ENCODE measurements around the gene ADAMTS18.

Gene ADAMTS18

DNA sequence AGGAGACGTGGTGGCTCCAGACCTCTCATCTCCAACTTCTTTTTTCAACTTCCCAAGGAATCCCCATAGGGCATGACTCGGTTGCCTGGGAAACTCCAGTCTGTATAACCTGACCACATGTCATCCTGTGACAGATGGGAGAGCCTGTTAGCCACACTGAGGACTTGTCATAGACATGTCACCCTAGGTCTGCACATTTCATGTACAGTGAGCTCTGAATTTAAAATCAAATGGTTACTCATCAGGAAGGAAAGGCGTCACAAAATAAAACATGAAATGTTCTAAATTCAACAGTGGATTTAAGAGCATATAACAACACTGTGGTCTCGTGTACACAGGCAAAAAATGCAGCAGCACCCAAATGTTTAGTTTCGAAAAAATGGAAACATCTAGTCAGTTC is 22.2 kb upstream of the ADAMTS18 start:
- no peak overlapping the region for H3K9ac ChIP-seq (ENCODE audit: low read depth, low read length)
- no peaks in the 10 kb centered on the region for H3K4me1 ChIP-seq (ENCODE audit: control insufficient read depth, insufficient read depth, low read length)
- H3K4me3 ChIP-seq (ENCODE audit: low read length) = no peak overlapping the region
- no peaks in the 10 kb centered on the region for H3K9me3 ChIP-seq (replicated peaks; ENCODE audit: low read length)
- H3K36me3 ChIP-seq (ENCODE audit: insufficient read depth, low read length) = no peaks in the 10 kb centered on the region
- H3K4me2 ChIP-seq (ENCODE audit: low read length) = no peak overlapping the region
- H3K27me3 ChIP-seq (ENCODE audit: control insufficient read depth, insufficient read depth, low read length) = no peaks in the 10 kb centered on the region

DNA sequence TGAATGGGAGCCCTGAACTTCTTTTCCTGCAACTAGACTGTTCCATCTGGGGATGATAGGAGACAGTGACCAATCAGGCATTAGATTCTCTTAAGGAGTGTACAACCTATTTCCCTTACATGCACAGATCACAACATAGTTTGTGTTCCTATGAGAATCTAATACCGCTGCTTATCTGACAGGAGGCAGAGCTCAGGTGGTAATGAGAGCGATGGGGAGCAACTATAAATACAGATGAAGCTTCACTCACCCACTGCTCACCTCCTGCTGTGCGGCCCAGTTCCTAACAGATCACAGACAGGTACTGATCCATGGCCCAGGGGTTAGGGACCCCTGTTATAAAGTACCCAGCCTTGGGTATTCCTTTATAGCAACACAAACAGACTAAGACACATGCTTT is 17.4 kb upstream of the ADAMTS18 start:
- no peaks in the 10 kb centered on the region for H3K4me1 ChIP-seq (ENCODE audit: control insufficient read depth, insufficient read depth, low read length)

DNA sequence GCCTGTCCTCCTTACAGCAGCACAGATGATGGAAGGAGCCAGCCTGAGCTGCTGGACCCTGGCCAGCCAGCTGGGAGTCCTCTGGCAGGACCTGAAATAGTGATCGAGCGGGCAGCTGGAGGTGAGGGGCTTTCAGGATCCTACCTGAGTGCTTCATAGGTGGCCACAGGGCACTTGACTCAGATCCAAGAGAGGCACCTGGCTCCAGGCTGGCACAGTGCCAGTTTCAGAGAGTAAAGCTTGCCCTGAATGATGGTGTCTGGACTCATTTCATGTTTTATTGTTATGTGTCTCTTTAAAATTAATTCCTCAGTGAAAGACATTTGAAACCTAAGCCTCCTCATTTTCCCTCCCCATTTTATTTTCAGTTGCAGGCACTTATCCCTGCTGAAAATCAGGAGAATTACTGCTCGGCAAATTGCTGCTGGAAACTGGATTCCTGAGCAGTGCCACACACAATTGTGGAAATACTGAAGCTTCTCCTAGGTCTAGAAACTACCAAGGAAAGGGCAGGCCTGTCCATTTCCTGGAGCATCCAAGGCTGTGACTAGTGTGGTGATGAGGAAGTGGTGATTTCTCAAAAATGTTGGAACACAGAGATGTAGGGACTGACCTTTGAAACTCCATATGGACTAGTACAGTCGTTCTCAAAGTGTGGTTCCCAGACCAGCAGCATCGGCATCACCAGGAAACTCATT is 16.1 kb upstream of the ADAMTS18 start:
- Histone ChIP-seq H3K4me3 (ENCODE audit: low read length) (no peak overlapping the region), H3K27me3 (ENCODE audit: control insufficient read depth, insufficient read depth, low read length) (no peaks in the 10 kb centered on the region), H3K4me2 (ENCODE audit: low read length) (no peak overlapping the region), H3K4me1 (ENCODE audit: control insufficient read depth, insufficient read depth, low read length) (no peaks in the 10 kb centered on the region), H3K9ac (ENCODE audit: low read depth, low read length) (no peak overlapping the region), H3K9me3 (replicated peaks; ENCODE audit: low read length) (no peaks in the 10 kb centered on the region), H3K36me3 (ENCODE audit: insufficient read depth, low read length) (no peaks in the 10 kb centered on the region)

More for the DNA sequence above, 17.4 kb upstream of the ADAMTS18 start:
- no peaks in the 10 kb centered on the region for H3K27me3 ChIP-seq (ENCODE audit: control insufficient read depth, insufficient read depth, low read length)
- H3K4me2 ChIP-seq (ENCODE audit: low read length) = no peak overlapping the region
- no peak overlapping the region for H3K4me3 ChIP-seq (ENCODE audit: low read length)
- H3K36me3 ChIP-seq (ENCODE audit: insufficient read depth, low read length) = no peaks in the 10 kb centered on the region
- no peaks in the 10 kb centered on the region for H3K9me3 ChIP-seq (replicated peaks; ENCODE audit: low read length)
- no peak overlapping the region for H3K9ac ChIP-seq (ENCODE audit: low read depth, low read length)

DNA sequence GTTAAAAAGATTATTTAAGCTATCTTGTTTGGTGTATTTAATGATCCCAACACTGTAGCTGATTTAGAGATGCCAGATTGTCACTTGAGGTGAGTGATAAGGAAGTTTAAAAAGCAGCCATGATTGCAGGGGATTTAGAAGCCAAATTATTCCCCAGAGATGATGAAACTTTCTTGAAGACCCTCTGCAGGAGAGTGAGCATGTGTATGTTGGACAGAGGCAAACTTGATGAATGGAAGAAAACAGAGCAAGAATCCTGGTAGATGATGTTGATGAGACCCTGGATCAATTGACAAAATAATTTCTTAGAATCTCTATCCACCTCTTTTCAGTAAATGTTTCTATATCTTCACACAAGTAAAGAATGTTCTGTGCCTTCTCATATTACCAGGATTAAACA is 14.4 kb upstream of the ADAMTS18 start:
- no peak overlapping the region for H3K9ac ChIP-seq (ENCODE audit: low read depth, low read length)
- H3K27me3 ChIP-seq (ENCODE audit: control insufficient read depth, insufficient read depth, low read length) = peaks cover under 1% of the 10 kb centered on the region
- H3K4me3 ChIP-seq (ENCODE audit: low read length) = no peak overlapping the region
- H3K4me2 ChIP-seq (ENCODE audit: low read length) = no peak overlapping the region
- H3K9me3 ChIP-seq (replicated peaks; ENCODE audit: low read length) = no peaks in the 10 kb centered on the region
- H3K4me1 ChIP-seq (ENCODE audit: control insufficient read depth, insufficient read depth, low read length) = no peaks in the 10 kb centered on the region
- no peaks in the 10 kb centered on the region for H3K36me3 ChIP-seq (ENCODE audit: insufficient read depth, low read length)

DNA sequence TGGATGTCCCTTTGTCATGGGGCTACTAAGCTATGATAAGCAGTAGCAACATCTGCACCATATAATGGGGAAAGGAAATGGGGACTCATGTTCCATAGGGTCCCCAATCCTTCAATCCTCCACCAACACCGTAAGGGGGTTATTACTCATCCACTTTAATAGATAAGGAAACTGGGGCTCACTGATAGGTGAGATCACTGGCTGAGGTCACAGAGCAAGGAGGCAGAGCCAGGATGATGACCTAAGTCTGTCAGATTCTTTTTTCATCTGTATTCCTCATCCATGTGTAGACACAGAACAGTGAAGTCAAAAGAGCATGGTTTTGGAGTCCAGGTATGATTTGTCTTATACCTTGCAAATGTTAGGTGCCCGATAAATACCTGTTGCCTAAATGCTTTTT is 10.5 kb upstream of the ADAMTS18 start:
- Histone ChIP-seq H3K4me2 (ENCODE audit: low read length) (no peak overlapping the region), H3K9me3 (replicated peaks; ENCODE audit: low read length) (no peaks in the 10 kb centered on the region), H3K4me1 (ENCODE audit: control insufficient read depth, insufficient read depth, low read length) (no peaks in the 10 kb centered on the region), H3K4me3 (ENCODE audit: low read length) (no peak overlapping the region), H3K9ac (ENCODE audit: low read depth, low read length) (no peak overlapping the region), H3K36me3 (ENCODE audit: insufficient read depth, low read length) (no peaks in the 10 kb centered on the region), H3K27me3 (ENCODE audit: control insufficient read depth, insufficient read depth, low read length) (peaks cover 14% of the 10 kb centered on the region)

DNA sequence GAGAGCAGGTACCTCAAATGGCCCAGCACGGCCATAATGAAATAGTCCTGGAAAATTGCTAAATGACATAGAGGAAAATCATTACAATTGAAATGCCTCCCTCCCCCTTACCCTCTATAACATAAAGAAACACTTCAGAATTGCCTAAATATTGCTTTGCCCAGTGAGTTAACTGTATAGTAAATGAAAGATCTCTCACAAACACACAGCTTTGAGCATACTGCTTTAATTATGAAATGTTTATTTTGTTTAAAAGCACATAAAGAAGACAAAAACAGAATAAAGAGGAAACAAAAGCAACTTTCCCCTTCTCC is 9.3 kb upstream of the ADAMTS18 start:
- peaks cover 23% of the 10 kb centered on the region for H3K27me3 ChIP-seq (ENCODE audit: control insufficient read depth, insufficient read depth, low read length)
- no peak overlapping the region for H3K4me3 ChIP-seq (ENCODE audit: low read length)
- H3K9me3 ChIP-seq (replicated peaks; ENCODE audit: low read length) = no peaks in the 10 kb centered on the region
- no peak overlapping the region for H3K9ac ChIP-seq (ENCODE audit: low read depth, low read length)
- no peaks in the 10 kb centered on the region for H3K36me3 ChIP-seq (ENCODE audit: insufficient read depth, low read length)
- no peak overlapping the region for H3K4me2 ChIP-seq (ENCODE audit: low read length)
- no peaks in the 10 kb centered on the region for H3K4me1 ChIP-seq (ENCODE audit: control insufficient read depth, insufficient read depth, low read length)

DNA sequence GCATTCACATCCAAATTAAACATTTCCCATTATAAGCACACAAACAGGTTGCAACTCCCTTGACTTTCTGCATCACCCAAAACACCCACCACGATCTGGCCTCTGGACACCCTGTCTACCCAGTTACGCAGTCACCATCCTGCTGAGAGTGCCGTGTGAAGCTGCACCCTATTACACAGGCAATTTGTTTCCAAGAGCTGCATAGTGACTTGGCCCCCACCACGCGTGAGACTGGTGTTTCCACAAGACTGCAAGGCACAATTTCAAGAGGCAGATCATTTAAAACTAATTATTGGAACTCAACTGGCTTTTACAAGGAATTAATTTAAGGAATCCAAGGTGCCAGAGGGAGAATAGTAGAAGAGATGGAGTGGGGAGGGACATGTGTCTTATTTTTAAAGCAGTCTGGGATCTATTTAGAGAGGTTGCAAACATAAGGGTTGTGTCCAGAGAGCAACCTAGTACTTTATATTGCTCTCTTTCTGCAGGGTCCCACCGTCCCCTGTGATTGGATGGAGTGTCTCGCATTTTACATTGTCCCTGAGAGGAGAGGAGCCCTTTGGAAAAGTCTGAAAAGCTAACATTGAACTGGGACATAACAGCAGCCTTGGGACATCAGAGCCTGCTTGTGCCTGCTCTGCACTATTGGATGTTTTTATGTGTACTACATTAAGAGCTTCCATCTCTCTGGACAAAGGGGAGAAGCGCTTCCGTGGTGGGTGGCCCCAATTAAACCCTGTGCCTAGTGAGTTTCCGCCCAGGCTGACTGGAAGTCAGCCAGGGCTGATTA is 8.7 kb upstream of the ADAMTS18 start:
- Histone ChIP-seq H3K9ac (ENCODE audit: low read depth, low read length) (no peak overlapping the region), H3K4me3 (ENCODE audit: low read length) (no peak overlapping the region), H3K4me1 (ENCODE audit: control insufficient read depth, insufficient read depth, low read length) (no peaks in the 10 kb centered on the region), H3K36me3 (ENCODE audit: insufficient read depth, low read length) (no peaks in the 10 kb centered on the region), H3K27me3 (ENCODE audit: control insufficient read depth, insufficient read depth, low read length) (peaks cover 27% of the 10 kb centered on the region), H3K9me3 (replicated peaks; ENCODE audit: low read length) (no peaks in the 10 kb centered on the region), H3K4me2 (ENCODE audit: low read length) (no peak overlapping the region)

DNA sequence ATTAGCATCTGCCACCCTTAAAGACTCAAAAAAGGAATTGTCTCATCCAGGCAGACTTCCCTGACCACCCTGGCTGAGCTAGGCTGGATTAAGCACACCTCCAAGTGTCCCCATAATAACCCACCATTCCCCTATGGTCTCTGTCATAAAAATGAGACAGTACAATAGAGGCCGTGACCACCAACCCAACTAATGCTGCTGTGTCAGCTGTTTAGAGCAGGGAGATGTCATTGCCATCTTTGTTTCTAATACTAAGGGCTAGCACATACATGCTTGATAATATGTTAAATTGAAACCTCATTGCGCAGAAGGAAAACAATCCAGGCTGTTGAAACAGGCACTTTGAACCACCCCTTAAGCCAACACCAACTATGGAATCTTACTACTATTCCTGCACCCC is 7.2 kb upstream of the ADAMTS18 start:
- peaks cover 36% of the 10 kb centered on the region for H3K27me3 ChIP-seq (ENCODE audit: control insufficient read depth, insufficient read depth, low read length)
- no peaks in the 10 kb centered on the region for H3K4me1 ChIP-seq (ENCODE audit: control insufficient read depth, insufficient read depth, low read length)
- no peaks in the 10 kb centered on the region for H3K36me3 ChIP-seq (ENCODE audit: insufficient read depth, low read length)
- no peak overlapping the region for H3K9ac ChIP-seq (ENCODE audit: low read depth, low read length)
- H3K4me2 ChIP-seq (ENCODE audit: low read length) = no peak overlapping the region
- no peaks in the 10 kb centered on the region for H3K9me3 ChIP-seq (replicated peaks; ENCODE audit: low read length)
- H3K4me3 ChIP-seq (ENCODE audit: low read length) = no peak overlapping the region

DNA sequence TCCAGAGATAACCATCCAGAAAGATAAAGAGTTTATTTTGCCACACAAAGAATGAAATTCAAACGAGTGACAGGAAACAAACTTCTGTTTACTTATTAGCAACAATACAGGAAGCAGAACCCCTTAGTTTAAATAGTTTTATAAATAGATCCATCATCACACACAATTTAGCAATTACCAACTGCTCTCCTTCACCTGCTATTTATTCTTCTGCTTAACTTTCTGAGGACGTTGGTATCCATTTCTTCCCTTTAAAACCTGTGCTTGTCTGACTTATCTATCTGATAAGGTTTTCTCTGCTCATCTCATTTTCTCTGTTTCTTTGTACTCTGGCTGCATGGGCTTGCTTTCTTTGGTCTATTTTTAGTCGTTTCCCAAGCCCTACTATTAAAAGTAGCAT is 4.3 kb upstream of the ADAMTS18 start:
- H3K4me1 ChIP-seq (ENCODE audit: control insufficient read depth, insufficient read depth, low read length) = no peaks in the 10 kb centered on the region
- no peak overlapping the region for H3K9ac ChIP-seq (ENCODE audit: low read depth, low read length)
- no peaks in the 10 kb centered on the region for H3K9me3 ChIP-seq (replicated peaks; ENCODE audit: low read length)
- H3K36me3 ChIP-seq (ENCODE audit: insufficient read depth, low read length) = no peaks in the 10 kb centered on the region
- no peak overlapping the region for H3K4me3 ChIP-seq (ENCODE audit: low read length)
- H3K27me3 ChIP-seq (ENCODE audit: control insufficient read depth, insufficient read depth, low read length) = peaks cover 60% of the 10 kb centered on the region
- no peak overlapping the region for H3K4me2 ChIP-seq (ENCODE audit: low read length)

DNA sequence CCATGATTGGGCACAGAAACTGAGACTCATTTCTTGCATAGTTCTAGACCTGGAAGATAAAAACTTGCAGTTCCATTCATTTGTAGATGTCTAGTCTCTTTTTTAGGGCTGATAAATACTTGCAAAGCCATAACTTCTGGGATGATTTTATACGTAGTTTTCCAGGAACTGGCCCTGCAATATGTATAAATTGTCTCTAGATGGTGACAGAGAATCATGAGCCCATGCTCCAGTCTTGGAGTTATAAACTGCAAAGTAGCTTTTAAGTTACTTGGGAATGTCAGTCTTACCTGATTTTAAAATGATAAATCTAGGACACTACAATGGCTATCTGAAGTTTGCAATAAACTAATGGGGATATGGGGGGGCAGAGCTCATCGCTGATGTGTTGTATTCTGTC is 3.0 kb upstream of the ADAMTS18 start:
- no peaks in the 10 kb centered on the region for H3K36me3 ChIP-seq (ENCODE audit: insufficient read depth, low read length)
- no peaks in the 10 kb centered on the region for H3K9me3 ChIP-seq (replicated peaks; ENCODE audit: low read length)
- H3K9ac ChIP-seq (ENCODE audit: low read depth, low read length) = no peak overlapping the region
- H3K4me1 ChIP-seq (ENCODE audit: control insufficient read depth, insufficient read depth, low read length) = no peaks in the 10 kb centered on the region
- no peak overlapping the region for H3K4me3 ChIP-seq (ENCODE audit: low read length)
- H3K27me3 ChIP-seq (ENCODE audit: control insufficient read depth, insufficient read depth, low read length) = peaks cover 60% of the 10 kb centered on the region
- no peak overlapping the region for H3K4me2 ChIP-seq (ENCODE audit: low read length)

DNA sequence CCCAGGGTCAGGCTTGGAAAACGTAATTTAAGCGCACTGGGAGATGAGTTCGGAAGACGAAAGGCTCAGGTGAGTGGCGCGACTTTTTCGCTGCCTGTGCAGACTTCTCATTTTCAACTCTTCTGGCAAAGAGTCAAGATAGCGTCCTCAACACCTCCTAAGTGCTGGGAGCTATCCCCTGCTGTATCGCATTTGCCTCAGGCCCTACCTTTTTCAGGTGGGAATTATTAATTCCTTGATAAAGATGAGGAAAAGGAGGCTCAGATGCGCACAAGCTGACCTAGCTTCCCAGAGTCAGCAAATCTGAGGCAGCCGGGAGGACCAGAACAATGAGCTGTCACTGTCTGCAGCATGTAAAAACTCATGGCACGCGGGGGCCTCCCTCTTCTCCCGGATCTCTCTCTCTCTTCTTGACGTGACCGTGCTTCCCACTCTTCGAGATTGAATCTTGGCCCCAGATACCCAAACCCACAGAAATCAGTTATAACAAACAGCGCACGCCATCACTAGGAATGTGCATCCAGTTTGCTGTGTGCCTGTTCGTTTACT is 512 bp upstream of the ADAMTS18 start:
- no peak overlapping the region for H3K9ac ChIP-seq (ENCODE audit: low read depth, low read length)
- H3K4me2 ChIP-seq (ENCODE audit: low read length) = no peak overlapping the region
- H3K9me3 ChIP-seq (replicated peaks; ENCODE audit: low read length) = no peaks in the 10 kb centered on the region
- H3K36me3 ChIP-seq (ENCODE audit: insufficient read depth, low read length) = no peaks in the 10 kb centered on the region
- no peaks in the 10 kb centered on the region for H3K4me1 ChIP-seq (ENCODE audit: control insufficient read depth, insufficient read depth, low read length)
- peaks cover 76% of the 10 kb centered on the region for H3K27me3 ChIP-seq (ENCODE audit: control insufficient read depth, insufficient read depth, low read length)
- no peak overlapping the region for H3K4me3 ChIP-seq (ENCODE audit: low read length)
